ENCODE data around the gene MYO1D. TPM values are rescaled to one million over a fixed set of nuclear protein-coding genes. Genes with fewer than 3 reads are reported as not detected.

MYO1D gene
- total RNA-seq, 1 donor from 2014 or later, result 24.9 TPM

- no peak overlapping the region for H3K27ac Mint-ChIP-seq
- H3K36me3 Mint-ChIP-seq, result no peaks in the 10 kb centered on the region
- H3K9me3 Mint-ChIP-seq, result no peaks in the 10 kb centered on the region
- TF ChIP-seq CTCF (conservative IDR thresholded peaks at IDR 0.05), result no peak
- DNase-seq (ENCODE audit: extremely low spot score, unreplicated experiment), result no peak
- peaks cover 10% of the 10 kb centered on the region for H3K4me1 Mint-ChIP-seq (ENCODE audit: unreplicated experiment)
- H3K27me3 Mint-ChIP-seq, result no peaks in the 10 kb centered on the region
- no peak overlapping the region for H3K4me3 Mint-ChIP-seq
Observed at GRCh38 chr17:32623196-32623595, 253.7 kb downstream of the MYO1D start.

GRCh38 chr17:32622540-32622939 lies 254.4 kb downstream of the MYO1D start:
- DNase-seq (ENCODE audit: extremely low spot score, unreplicated experiment), result no peak
- no peaks in the 10 kb centered on the region for H3K27me3 Mint-ChIP-seq
- H3K36me3 Mint-ChIP-seq, result no peaks in the 10 kb centered on the region
- no peak overlapping the region for H3K27ac Mint-ChIP-seq
- H3K4me3 Mint-ChIP-seq, result no peak overlapping the region
- peaks cover 8% of the 10 kb centered on the region for H3K4me1 Mint-ChIP-seq (ENCODE audit: unreplicated experiment)
- TF ChIP-seq CTCF (conservative IDR thresholded peaks at IDR 0.05), result no peak
- H3K9me3 Mint-ChIP-seq, result no peaks in the 10 kb centered on the region

- Mint-ChIP-seq H3K27ac (no peak overlapping the region), H3K9me3 (no peaks in the 10 kb centered on the region), H3K4me3 (no peak overlapping the region), H3K4me1 (ENCODE audit: unreplicated experiment) (peaks cover 3% of the 10 kb centered on the region), H3K36me3 (no peaks in the 10 kb centered on the region), H3K27me3 (no peaks in the 10 kb centered on the region)
- DNase-seq (ENCODE audit: extremely low spot score, unreplicated experiment), result no peak
- no peak for TF ChIP-seq CTCF (conservative IDR thresholded peaks at IDR 0.05)
Observed at GRCh38 chr17:32621612-32622312, 255.2 kb downstream of the MYO1D start.

- no peak overlapping the region for H3K27ac Mint-ChIP-seq
- no peaks in the 10 kb centered on the region for H3K4me1 Mint-ChIP-seq (ENCODE audit: unreplicated experiment)
- H3K9me3 Mint-ChIP-seq, result no peaks in the 10 kb centered on the region
- H3K4me3 Mint-ChIP-seq, result no peak overlapping the region
- H3K27me3 Mint-ChIP-seq, result no peaks in the 10 kb centered on the region
- no peaks in the 10 kb centered on the region for H3K36me3 Mint-ChIP-seq
- TF ChIP-seq CTCF (conservative IDR thresholded peaks at IDR 0.05), result no peak
- DNase-seq (ENCODE audit: extremely low spot score, unreplicated experiment), result no peak
Observed at GRCh38 chr17:32615326-32615725, 261.6 kb downstream of the MYO1D start.

- no peak for TF ChIP-seq CTCF (conservative IDR thresholded peaks at IDR 0.05)
- H3K9me3 Mint-ChIP-seq, result no peaks in the 10 kb centered on the region
- no peak overlapping the region for H3K4me3 Mint-ChIP-seq
- peaks cover 6% of the 10 kb centered on the region for H3K36me3 Mint-ChIP-seq
- DNase-seq (ENCODE audit: extremely low spot score, unreplicated experiment), result no peak
- H3K27me3 Mint-ChIP-seq, result no peaks in the 10 kb centered on the region
- no peak overlapping the region for H3K27ac Mint-ChIP-seq
- H3K4me1 Mint-ChIP-seq (ENCODE audit: unreplicated experiment), result no peaks in the 10 kb centered on the region
Observed at GRCh38 chr17:32610943-32611342, 266.0 kb downstream of the MYO1D start.
